Activated CD8-positive, alpha-beta T cell treated with anti-CD3 and anti-CD28 coated beads for 36 hours (primary cell): ENCODE results near the gene ZFAND6. TPM values are rescaled to one million over a fixed set of nuclear protein-coding genes. Genes with fewer than 3 reads are reported as not detected.
"Not testable (repeated sequence)": the region's sequence is repeated elsewhere in the genome, so short reads cannot be mapped to it uniquely, and the experiment has no call there.

Experiments
- ATAC-seq: fragments of 200-7000 bp; cut with Tn5 transposase; one replicate; pipeline ENCODE4 v1.10.0; 2021; ENCODE audit warnings: mild to moderate bottlenecking, moderate library complexity
- CTCF ChIA-PET: fragments of 350-600 bp; sonication (Branson Sonifier 250); formaldehyde crosslinking; loops from one replicate; lab custom pipeline; 2021; ENCODE audit warnings: antibody characterized with exemption; lab: Charles Lee
- POLR2A ChIA-PET: fragments of 350-600 bp; sonication (Branson Sonifier 250); formaldehyde crosslinking; loops from one replicate; lab custom pipeline; 2021; ENCODE audit warnings: antibody characterized with exemption; lab: Charles Lee
- DNase-seq: peaks from one replicate; pipeline ENCODE4 v3.0.0-alpha.2; 2020
- H3K27ac Mint-ChIP-seq: one replicate; pipeline ENCODE4 v1.8.0; 2021; ENCODE audit warnings: mild to moderate bottlenecking, mixed read lengths
- H3K27me3 Mint-ChIP-seq: one replicate; pipeline ENCODE4 v1.8.0; 2021; ENCODE audit warnings: mixed read lengths
- H3K36me3 Mint-ChIP-seq: one replicate; pipeline ENCODE4 v1.8.0; 2021; ENCODE audit warnings: low read depth, mixed read lengths
- H3K4me1 Mint-ChIP-seq: one replicate; pipeline ENCODE4 v1.8.0; 2021; ENCODE audit warnings: low read depth, mixed read lengths
- H3K4me3 Mint-ChIP-seq: one replicate; pipeline ENCODE4 v1.8.0; 2021; ENCODE audit warnings: mild to moderate bottlenecking, moderate library complexity, mixed read lengths
- H3K9me3 Mint-ChIP-seq: one replicate; pipeline ENCODE4 v1.8.0; 2021; ENCODE audit warnings: mixed read lengths
- intact Hi-C: fragments of 100-400 bp; cut with micrococcal nuclease; formaldehyde crosslinking; loops from one replicate; pipeline ENCODE4 v1.10.0; 2022
- total RNA-seq, 2 experiments: library from RNA; stranded (reverse); gene quantifications; one replicate each; pipeline ENCODE4 v1.2.3, GENCODE V29; 2021
- TF ChIP-seq, protein P1 (sequence below): fragments of 200-600 bp; IDR thresholded peaks from one replicate; pipeline ENCODE4 v1.8.0; 2022; ENCODE audit warnings: antibody characterized with exemption, mild to moderate bottlenecking

ZFAND6 gene
- total RNA-seq, 2 experiments from 2014 or later: 29.6 to 30.7 TPM

DNA sequence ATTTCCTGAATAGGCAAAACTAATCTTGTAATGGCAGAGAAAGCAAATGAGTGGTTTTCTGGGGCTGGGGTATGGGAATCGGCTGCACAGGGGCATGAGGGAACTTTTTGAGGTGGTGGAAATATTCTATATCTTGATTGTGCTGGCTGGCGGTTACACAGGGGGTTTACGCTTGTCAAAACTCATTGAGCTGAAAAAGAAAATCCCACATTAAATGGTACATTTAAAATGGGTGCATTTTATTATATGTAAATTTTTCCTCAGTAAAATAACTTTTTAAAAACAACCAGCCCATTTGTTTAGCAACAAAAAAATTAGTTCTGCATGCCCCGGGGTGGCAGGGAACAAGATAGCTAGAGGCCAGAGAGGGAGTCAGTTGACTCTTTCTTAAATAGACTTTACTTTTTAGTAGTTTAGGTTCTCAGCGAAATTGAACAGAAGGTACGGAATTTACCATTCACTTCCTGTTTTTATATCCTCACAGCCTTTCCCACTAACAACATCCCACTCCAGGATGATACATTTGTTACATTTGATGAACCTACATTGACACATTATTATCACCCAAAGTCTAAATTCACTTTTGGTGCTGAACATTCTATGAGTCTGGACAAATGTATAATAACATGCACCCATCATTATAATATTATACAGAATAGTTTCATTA is 47.3 kb upstream of the ZFAND6 start:
- DNase-seq: no peak
- no peaks in the 10 kb centered on the region for H3K36me3 Mint-ChIP-seq
- H3K4me1 Mint-ChIP-seq: no peaks in the 10 kb centered on the region
- ChIA-PET CTCF (no interaction called here), POLR2A (no interaction called here)
- H3K27me3 Mint-ChIP-seq: no peaks in the 10 kb centered on the region
- no peak overlapping the region for H3K27ac Mint-ChIP-seq
- no peak overlapping the region for H3K4me3 Mint-ChIP-seq
- H3K9me3 Mint-ChIP-seq: no peaks in the 10 kb centered on the region
- TF ChIP-seq, protein P1, sequence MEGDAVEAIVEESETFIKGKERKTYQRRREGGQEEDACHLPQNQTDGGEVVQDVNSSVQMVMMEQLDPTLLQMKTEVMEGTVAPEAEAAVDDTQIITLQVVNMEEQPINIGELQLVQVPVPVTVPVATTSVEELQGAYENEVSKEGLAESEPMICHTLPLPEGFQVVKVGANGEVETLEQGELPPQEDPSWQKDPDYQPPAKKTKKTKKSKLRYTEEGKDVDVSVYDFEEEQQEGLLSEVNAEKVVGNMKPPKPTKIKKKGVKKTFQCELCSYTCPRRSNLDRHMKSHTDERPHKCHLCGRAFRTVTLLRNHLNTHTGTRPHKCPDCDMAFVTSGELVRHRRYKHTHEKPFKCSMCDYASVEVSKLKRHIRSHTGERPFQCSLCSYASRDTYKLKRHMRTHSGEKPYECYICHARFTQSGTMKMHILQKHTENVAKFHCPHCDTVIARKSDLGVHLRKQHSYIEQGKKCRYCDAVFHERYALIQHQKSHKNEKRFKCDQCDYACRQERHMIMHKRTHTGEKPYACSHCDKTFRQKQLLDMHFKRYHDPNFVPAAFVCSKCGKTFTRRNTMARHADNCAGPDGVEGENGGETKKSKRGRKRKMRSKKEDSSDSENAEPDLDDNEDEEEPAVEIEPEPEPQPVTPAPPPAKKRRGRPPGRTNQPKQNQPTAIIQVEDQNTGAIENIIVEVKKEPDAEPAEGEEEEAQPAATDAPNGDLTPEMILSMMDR: no peak
- ATAC-seq: no peak
- intact Hi-C loops: no loop called here

DNA sequence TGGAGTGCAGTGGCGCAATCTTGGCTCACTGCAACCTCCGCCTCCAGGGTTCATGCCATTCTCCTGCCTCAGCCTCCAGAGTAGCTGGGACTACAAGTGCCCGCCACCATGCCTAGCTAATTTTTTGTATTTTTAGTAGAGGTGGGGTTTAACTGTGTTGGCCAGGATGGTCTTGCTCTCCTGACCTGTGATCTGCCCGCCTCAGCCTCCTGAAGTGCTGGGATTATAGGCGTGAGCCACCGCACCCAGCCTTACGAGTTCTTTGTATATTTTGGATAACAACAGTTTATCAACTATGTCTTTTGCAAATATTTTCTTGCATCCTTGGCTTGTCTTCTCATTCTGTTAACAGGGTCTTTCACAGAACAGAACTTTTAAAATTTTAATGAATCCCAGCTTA is 45.3 kb upstream of the ZFAND6 start:
- H3K4me1 Mint-ChIP-seq, intact Hi-C loops, H3K27ac Mint-ChIP-seq, H3K27me3 Mint-ChIP-seq, H3K9me3 Mint-ChIP-seq, DNase-seq, ATAC-seq, H3K4me3 Mint-ChIP-seq, H3K36me3 Mint-ChIP-seq: not testable (repeated sequence)
- ChIA-PET POLR2A (interaction anchor here (1.0 kb wide), 1 partner anchor 12 kb away, joined by 3 read pairs; no protein-coding TSS in a partner anchor), CTCF (interaction anchor here (1.5 kb wide), 1 partner anchor 21 kb away, joined by 4 read pairs; no protein-coding TSS in a partner anchor)

DNA sequence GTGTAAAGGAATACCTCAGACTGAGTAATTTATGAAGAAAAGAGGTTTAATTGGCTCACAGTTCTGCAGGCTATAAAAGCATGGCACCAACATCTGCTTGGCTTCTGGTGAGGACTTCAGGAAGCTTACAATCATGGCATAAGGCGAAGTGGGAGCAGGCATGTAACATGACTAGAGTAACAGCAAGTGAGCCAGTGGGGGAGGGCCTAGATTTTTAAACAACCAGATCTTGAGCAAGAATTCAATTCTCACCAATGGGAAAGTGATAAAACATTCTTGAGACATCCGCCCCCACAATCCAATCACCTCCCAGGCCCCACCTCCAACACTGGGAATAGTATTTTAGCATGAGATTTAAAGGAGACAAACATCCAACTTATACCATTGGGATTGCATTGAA is 44.3 kb upstream of the ZFAND6 start:
- CTCF ChIA-PET: no interaction called here
- Mint-ChIP-seq H3K27me3 (no peaks in the 10 kb centered on the region), H3K4me3 (no peak overlapping the region), H3K27ac (no peak overlapping the region), H3K9me3 (no peaks in the 10 kb centered on the region), H3K4me1 (no peaks in the 10 kb centered on the region), H3K36me3 (no peaks in the 10 kb centered on the region)
- no peak for ATAC-seq
- POLR2A ChIA-PET: no interaction called here
- intact Hi-C loops: no loop called here
- DNase-seq: no peak
- TF ChIP-seq, protein P1: no peak

DNA sequence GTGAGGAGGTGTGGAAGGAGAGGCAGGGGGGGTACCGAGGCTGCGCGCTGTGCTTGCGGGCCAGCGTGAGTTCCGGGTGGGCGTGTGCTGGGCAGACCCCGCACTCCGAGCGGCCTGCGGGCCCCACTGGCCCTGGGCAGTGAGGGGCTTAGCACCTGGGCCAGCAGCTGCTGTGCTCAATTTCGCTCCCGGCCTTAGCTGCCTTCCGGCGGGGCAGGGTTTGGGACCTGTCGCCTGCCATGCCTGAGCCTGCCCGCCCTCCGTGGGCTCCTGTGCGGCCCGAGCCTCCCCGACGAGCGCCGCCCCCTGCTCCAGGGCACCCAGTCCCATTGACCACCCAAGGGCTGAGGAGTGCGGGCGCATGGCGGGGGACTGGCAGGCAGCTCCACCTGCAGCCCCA is 43.0 kb upstream of the ZFAND6 start:
- H3K27me3 Mint-ChIP-seq, H3K4me3 Mint-ChIP-seq, CTCF ChIA-PET, DNase-seq, ATAC-seq, H3K27ac Mint-ChIP-seq, POLR2A ChIA-PET, intact Hi-C loops, H3K36me3 Mint-ChIP-seq, H3K9me3 Mint-ChIP-seq, H3K4me1 Mint-ChIP-seq: not testable (repeated sequence)

DNA sequence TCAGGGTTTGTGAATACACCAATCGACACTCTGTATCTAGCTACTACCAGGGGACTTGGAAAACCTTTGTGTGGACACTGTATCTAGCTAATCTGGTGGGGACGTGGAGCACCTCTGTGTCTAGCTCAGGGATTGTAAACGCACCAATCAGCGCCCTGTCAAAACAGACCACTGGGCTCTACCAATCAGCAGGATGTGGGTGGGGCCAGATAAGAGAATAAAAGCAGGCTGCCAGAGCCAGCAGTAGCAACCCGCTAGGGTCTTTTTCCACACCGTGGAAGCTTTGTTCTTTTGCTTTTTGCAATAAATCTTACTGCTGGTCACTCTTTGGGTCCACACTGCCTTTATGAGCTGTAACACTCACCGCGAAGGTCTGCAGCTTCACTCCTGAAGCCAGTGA is 42.3 kb upstream of the ZFAND6 start:
- intact Hi-C loops, POLR2A ChIA-PET, H3K4me3 Mint-ChIP-seq, H3K27ac Mint-ChIP-seq, H3K27me3 Mint-ChIP-seq, H3K9me3 Mint-ChIP-seq, DNase-seq, ATAC-seq, H3K36me3 Mint-ChIP-seq, H3K4me1 Mint-ChIP-seq, CTCF ChIA-PET: not testable (repeated sequence)

DNA sequence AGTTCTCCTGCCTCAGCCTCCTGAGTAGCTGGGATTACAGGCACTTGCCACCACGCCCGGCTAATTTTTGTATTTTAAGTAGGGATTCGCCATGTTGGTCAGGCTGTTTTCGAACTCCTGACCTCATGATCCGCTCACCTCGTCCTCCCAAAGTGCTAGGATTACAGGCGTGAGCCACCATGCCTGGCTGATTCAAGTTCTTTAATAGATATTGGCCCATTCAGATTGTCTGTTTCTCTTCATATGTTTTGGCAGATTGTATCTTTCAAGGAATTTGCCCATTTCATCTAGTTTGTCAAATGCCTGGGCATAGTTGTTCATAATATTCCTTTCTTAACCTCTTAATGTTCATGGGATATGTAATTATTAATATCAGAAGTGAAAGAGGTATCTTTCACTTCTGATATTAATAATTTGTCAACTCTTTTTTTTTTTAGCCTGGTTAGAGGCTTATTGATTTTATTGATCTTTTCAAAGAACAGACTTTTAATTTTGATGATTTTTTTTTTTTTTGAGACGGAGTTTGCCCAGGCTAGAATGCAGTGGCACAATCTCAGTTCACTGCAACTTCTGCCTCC is 40.2 kb upstream of the ZFAND6 start:
- intact Hi-C loops: no loop called here
- H3K27ac Mint-ChIP-seq: no peak overlapping the region
- no peaks in the 10 kb centered on the region for H3K9me3 Mint-ChIP-seq
- no peak for ATAC-seq
- H3K36me3 Mint-ChIP-seq: no peaks in the 10 kb centered on the region
- TF ChIP-seq, protein P1: no peak
- no peaks in the 10 kb centered on the region for H3K27me3 Mint-ChIP-seq
- no peak for DNase-seq
- H3K4me3 Mint-ChIP-seq: no peak overlapping the region
- POLR2A ChIA-PET: no interaction called here
- CTCF ChIA-PET: no interaction called here
- H3K4me1 Mint-ChIP-seq: peaks cover 3% of the 10 kb centered on the region

DNA sequence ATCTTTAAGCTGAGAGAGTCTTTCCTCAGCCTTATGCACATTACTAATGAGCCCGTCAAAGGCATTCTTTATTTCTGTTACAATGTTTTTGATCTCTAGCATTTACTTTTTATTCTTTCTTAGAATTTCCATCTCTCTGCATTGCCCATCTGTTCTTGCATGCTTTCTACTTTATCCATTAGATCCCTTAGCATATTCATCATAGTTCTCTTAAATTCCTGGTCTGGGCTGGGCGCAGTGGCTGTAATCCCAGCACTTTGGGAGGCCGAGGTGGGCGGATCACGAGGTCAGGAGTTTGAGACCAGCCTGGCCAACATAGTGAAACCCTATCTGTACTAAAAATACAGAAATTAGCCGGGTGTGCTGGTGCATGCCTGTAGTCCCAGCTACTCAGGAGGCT is 39.3 kb upstream of the ZFAND6 start:
- H3K9me3 Mint-ChIP-seq, H3K27ac Mint-ChIP-seq, POLR2A ChIA-PET, intact Hi-C loops, CTCF ChIA-PET, H3K27me3 Mint-ChIP-seq, DNase-seq, H3K36me3 Mint-ChIP-seq, ATAC-seq, H3K4me1 Mint-ChIP-seq, H3K4me3 Mint-ChIP-seq: not testable (repeated sequence)
